Retinal pigment epithelial cell (primary cell): Measurements from ENCODE around the gene HES3.

ENCODE experiments used
- DNase-seq: peaks from one replicate; pipeline ENCODE4 v3.0.0-alpha.2; 2010; ENCODE audit warnings: low read depth
- H3K4me3 ChIP-seq: 2 replicates; pipeline ENCODE4 v1.5.1; 2011; ENCODE audit warnings: mild to moderate bottlenecking, low read length, control low read depth, moderate library complexity
- CTCF ChIP-seq: conservative IDR thresholded peaks from 2 replicates; pipeline ENCODE4 v1.5.1; 2011; ENCODE audit warnings: low read depth, low read length, control low read depth, inconsistent platforms

The HES3 gene

GRCh38 chr1:6276811-6277555, 33.0 kb downstream of the HES3 start:
- no peak for TF ChIP-seq CTCF
- no peak overlapping the region for H3K4me3 ChIP-seq
- DNase-seq = no peak

- no peak overlapping the region for H3K4me3 ChIP-seq
- DNase-seq = no peak
- no peak for TF ChIP-seq CTCF
Measured at GRCh38 chr1:6278263-6278662, 34.3 kb downstream of the HES3 start.

DNA sequence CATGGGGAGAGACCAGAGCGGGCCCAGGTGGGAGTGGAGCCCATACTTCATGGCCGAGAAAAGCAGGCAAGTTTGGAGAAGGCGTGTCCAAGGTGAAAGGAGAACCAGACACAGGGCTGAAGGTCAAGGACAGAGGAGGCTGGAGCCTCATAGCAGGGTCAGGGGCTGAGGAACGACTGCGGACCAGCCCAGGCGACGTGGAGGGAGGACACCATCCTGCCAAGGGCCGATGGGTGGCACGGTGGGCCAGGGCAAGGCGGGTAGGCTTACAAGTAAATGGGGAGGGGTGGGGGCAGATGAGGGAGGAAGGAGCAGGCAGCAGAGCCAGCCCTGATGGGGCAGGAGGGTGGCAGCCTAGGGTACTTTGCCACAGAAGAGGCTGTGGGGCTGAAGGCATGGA, 35.1 kb downstream of the HES3 start:
- DNase-seq = no peak
- no peak for TF ChIP-seq CTCF
- H3K4me3 ChIP-seq = no peak overlapping the region

- no peak overlapping the region for H3K4me3 ChIP-seq
- DNase-seq = no peak
- no peak for TF ChIP-seq CTCF
Measured at GRCh38 chr1:6279613-6280383, 35.8 kb downstream of the HES3 start.

- peak; percentile 52 for TF ChIP-seq CTCF
- no peak for DNase-seq
- H3K4me3 ChIP-seq = no peak overlapping the region
Measured at GRCh38 chr1:6280761-6281451, 36.9 kb downstream of the HES3 start.

- TF ChIP-seq CTCF = no peak
- DNase-seq = no peak
- H3K4me3 ChIP-seq = no peak overlapping the region
Measured at GRCh38 chr1:6281511-6282402, 37.8 kb downstream of the HES3 start.
